Activated T-cell treated with anti-CD3 and anti-CD28 coated beads, Interleukin-2, amount 50 U/mL, for 72 hours (primary cell): Measurements from ENCODE around the gene ACTR5. TPM values are rescaled to one million over a fixed set of nuclear protein-coding genes. Genes with fewer than 3 reads are reported as not detected.
A peak's percentile ranks its signal among the peaks of the same experiment; 100 is the strongest.

Source experiments
- ATAC-seq, 2 donors: fragments of 150-1000 bp; cut with Tn5 transposase; replicated peaks in 1 of 2; 2 replicates each; pipeline ENCODE4 v1.10.0; 2021; ENCODE audit warnings: moderate library complexity in 2 of 2, mild to moderate bottlenecking in 1 of 2
- DNase-seq, 2 donors: peaks; one replicate each; pipeline ENCODE4 v3.0.0; 2021 to 2022; ENCODE audit warnings: mixed read lengths in 1 of 2
- H3K27ac Mint-ChIP-seq: one replicate; pipeline ENCODE4 v1.8.0; 2022; ENCODE audit warnings: mild to moderate bottlenecking, moderate library complexity, mixed read lengths
- H3K27me3 Mint-ChIP-seq: one replicate; pipeline ENCODE4 v1.8.0; 2022; ENCODE audit warnings: low read depth, mixed read lengths
- H3K36me3 Mint-ChIP-seq, 2 donors: one replicate each; pipeline ENCODE4 v1.8.0; 2022; ENCODE audit warnings: mixed read lengths in 2 of 2, mild to moderate bottlenecking in 1 of 2; ENCODE audit not compliant: insufficient read depth in 2 of 2
- H3K4me1 Mint-ChIP-seq: one replicate; pipeline ENCODE4 v1.8.0; 2022; ENCODE audit warnings: low read depth, mixed read lengths
- H3K4me3 Mint-ChIP-seq, 2 donors: one replicate each; pipeline ENCODE4 v1.8.0; 2022; ENCODE audit warnings: mild to moderate bottlenecking in 2 of 2, mixed read lengths in 2 of 2, moderate library complexity in 2 of 2
- H3K9me3 Mint-ChIP-seq, 2 donors: one replicate each; pipeline ENCODE4 v1.8.0; 2022; ENCODE audit warnings: mixed read lengths in 2 of 2
- total RNA-seq, 2 donors: library from RNA; stranded (reverse); gene quantifications; one replicate each; pipeline ENCODE4 v1.2.3, GENCODE V29; 2022

The ACTR5 gene
- total RNA-seq: 1 to 10 TPM; 8.2 to 8.7 TPM

DNA sequence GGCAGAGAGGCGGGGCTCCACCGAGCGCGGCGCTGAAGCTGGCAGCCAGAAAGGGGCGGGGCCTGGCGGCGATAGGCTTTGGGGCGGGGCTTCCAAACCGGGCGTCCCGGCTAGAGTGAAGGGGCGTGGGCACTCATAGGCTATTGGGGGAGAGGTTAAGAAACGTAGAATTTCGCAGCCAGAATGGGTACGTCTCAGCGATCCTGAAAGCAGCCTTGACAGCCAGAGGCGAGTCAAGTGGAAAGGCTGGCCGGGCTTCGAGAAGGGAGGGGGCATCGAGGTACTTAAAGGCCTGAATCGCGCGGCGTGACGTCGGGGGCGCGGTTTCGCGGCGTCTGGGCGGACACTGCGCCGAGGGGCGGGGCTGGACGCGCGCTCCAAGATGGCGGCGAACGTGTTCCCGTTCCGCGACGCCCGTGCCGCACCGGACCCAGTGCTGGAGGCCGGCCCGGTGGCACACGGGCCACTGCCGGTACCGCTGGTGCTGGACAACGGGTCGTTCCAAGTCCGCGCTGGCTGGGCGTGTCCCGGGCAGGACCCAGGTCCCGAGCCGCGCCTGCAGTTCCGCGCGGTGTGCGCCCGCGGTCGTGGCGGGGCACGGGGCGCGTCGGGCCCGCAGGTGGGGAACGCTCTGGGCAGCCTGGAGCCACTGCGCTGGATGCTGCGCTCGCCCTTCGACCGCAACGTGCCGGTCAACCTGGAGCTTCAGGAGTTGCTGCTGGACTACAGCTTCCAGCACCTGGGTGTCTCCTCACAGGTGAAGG lies at the start of gene ACTR5:
TSS of gene ACTR5 (plus strand) at position 364 of the 764 bp plus-strand sequence. CDS start at position 383, 19 bp downstream.
- peak; percentile 97 to 98 for DNase-seq
- Mint-ChIP-seq H3K9me3 (no peaks in the 10 kb centered on the region), H3K27ac (peak within 1 kb of the TSS; percentile 97), H3K4me1 (peaks cover 23% of the 10 kb centered on the region), H3K27me3 (no peaks in the 10 kb centered on the region), H3K4me3 (peak within 1 kb of the TSS; percentile 87 to 91), H3K36me3 (peaks cover 0 to 3% of the 10 kb centered on the region in 2 donors)
- ATAC-seq: peak; percentile 89 to 90

DNA sequence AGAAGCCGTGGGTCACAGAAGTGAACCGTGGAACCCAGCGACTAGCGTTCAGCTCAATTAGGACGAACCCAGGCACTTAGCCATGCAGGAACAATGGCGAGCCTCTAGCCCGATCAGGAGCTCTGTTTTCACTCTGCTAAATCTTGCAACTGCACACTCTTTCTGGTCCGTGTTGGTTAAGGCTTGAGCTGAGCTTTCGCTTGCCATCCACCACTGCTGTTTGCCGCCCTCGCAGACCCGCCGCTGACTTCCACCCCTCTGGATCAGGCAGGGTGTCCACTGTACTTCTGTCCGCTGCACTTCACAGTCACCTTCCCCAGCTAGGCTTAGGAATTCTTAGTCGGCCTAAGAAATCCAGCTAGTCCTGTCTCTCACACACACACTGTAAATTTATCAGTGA lies 49.7 kb upstream of the ACTR5 start:
- Mint-ChIP-seq H3K36me3 (no peaks in the 10 kb centered on the region), H3K4me3 (no peak overlapping the region)
- ATAC-seq: no peak

DNA sequence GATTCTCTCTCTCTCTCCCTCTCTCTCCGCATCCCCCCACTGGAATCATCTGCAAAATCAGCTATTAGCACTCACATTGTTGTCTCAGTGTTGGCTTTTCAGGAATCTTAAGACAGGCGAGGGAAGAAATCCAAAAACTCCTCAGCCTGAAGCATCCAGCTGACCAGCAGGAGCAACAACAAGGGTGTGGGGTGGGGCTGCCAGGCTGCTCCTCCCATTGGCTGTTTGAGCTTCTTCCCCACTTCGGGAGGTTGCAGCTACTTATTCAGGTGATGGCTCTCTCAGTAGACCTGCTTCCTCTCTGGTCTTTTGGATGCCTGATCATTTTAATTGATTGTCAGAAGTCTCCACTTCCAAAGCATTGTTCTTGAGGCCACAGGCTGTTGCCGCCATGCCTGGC lies 48.1 kb upstream of the ACTR5 start:
- Mint-ChIP-seq H3K36me3 (no peaks in the 10 kb centered on the region), H3K27ac (no peak overlapping the region), H3K4me1 (no peaks in the 10 kb centered on the region), H3K4me3 (no peak overlapping the region), H3K9me3 (no peaks in the 10 kb centered on the region), H3K27me3 (peaks cover 17% of the 10 kb centered on the region)
- no peak for ATAC-seq
- DNase-seq: no peak

More for the DNA sequence above, 49.7 kb upstream of the ACTR5 start:
- no peaks in the 10 kb centered on the region for H3K4me1 Mint-ChIP-seq
- H3K27me3 Mint-ChIP-seq: peaks cover 22% of the 10 kb centered on the region
- DNase-seq: no peak
- no peaks in the 10 kb centered on the region for H3K9me3 Mint-ChIP-seq
- no peak overlapping the region for H3K27ac Mint-ChIP-seq

DNA sequence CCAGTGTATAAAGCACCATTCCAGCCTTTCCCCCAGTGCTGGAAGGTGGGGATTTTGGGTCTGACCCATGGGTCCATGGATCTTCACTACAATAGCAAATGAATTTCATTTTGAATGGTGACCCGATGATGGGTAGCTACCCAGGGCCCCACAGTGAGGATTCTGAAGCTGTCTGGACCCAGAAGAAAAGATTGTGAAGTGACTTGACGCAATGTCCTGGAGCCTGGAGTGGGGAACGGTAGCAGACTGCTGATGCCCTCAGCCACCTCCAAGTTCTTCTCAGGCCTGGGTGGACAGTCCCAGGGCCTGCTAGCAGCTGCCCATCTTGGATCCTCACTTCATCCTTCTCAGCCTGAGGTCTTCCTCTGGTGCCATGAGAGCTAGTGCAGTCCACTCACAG lies 47.3 kb upstream of the ACTR5 start:
- Mint-ChIP-seq H3K27me3 (peaks cover 17% of the 10 kb centered on the region), H3K4me1 (no peaks in the 10 kb centered on the region), H3K36me3 (no peaks in the 10 kb centered on the region), H3K27ac (no peak overlapping the region), H3K9me3 (no peaks in the 10 kb centered on the region), H3K4me3 (no peak overlapping the region)
- ATAC-seq: no peak
- no peak for DNase-seq

DNA sequence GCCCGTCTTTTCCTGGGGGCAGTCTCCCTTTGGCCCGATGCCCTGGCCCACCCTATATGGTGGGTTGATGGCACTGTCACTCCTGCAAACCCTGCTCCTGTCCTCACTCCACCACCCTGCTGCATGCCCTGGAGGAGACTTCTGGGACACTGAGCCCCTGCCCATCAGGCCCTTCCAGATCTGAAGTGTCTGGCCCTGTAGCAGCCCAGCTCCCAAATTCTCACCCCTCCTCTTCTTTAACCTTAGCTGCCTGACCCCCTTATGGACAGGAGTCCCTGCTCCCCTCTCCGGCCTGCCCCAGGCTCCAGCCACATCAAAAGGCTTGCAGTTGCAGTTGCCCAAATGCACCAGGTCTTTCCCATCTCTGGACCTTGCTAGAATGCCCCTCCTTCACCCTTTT lies 44.7 kb upstream of the ACTR5 start:
- Mint-ChIP-seq H3K27me3 (peaks cover 23% of the 10 kb centered on the region), H3K36me3 (no peaks in the 10 kb centered on the region), H3K4me1 (no peaks in the 10 kb centered on the region), H3K27ac (no peak overlapping the region), H3K9me3 (no peaks in the 10 kb centered on the region), H3K4me3 (no peak overlapping the region)
- no peak for ATAC-seq
- no peak for DNase-seq

DNA sequence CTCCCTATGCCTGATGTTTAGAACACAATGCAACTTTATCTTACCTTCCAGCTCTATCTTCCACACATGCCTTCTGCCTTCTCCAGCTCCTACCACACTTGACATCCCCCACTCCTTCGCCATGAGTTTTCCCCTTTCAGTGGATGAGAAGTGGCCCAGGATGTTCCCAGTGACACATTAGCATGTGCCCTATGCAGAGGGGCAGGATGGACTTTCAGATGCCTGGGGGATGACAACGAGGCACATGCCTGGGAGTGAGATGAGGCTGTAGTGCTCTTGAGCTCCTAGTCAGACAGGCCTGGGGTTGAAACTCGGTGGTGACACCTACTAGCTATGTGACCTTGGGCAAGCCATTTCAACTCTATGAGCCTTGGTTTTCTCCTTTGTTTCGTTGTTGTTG lies 44.1 kb upstream of the ACTR5 start:
- Mint-ChIP-seq H3K27me3 (peaks cover 23% of the 10 kb centered on the region), H3K4me3 (no peak overlapping the region), H3K4me1 (no peaks in the 10 kb centered on the region)

DNA sequence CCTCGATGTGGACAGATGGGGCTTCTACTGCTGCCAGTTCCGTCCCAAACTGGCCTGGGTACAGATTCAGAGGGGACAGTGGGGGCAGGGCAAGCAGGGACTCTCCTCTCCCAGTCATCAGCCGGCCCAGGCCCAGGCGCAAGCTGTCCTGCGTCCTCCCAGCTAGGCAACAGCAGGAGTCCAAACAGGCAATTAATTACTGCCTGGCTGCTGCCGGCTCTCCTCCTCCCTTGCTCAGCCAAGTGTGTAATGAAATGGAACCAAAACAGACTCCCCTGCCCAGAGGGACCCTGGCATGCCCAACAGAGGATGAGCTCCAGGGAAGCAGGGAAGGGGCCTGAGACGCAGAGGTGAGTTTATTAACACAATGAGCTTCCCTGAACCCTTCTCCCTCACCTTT lies 41.8 kb upstream of the ACTR5 start:
- Mint-ChIP-seq H3K4me1 (no peaks in the 10 kb centered on the region), H3K36me3 (no peaks in the 10 kb centered on the region), H3K27me3 (peaks cover 24% of the 10 kb centered on the region), H3K27ac (no peak overlapping the region), H3K9me3 (no peaks in the 10 kb centered on the region), H3K4me3 (no peak overlapping the region)
- no peak for ATAC-seq
- no peak for DNase-seq

More for the DNA sequence above, 44.1 kb upstream of the ACTR5 start:
- ATAC-seq: no peak
- H3K27ac Mint-ChIP-seq: no peak overlapping the region
- DNase-seq: no peak
- H3K36me3 Mint-ChIP-seq: no peaks in the 10 kb centered on the region
- no peaks in the 10 kb centered on the region for H3K9me3 Mint-ChIP-seq

DNA sequence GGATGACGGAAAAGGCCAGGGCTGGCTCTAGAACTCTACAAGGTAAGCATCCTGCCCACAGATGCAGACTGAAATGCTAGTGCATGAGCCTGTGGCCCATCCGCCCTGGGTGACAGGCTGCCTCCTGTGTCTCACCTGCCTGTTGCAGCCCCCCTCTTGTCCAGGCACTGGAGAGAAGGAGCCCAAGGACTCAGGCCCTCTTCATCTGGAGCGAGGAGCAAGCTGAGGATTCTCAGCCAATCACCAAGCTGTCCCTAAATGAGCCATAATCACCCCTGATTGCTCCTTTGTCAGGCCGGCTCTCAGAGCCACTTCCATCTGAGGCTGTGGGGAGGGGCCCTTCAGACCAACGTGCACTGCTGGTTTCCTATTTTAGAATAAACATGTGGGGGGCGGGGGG lies 34.0 kb upstream of the ACTR5 start:
- ATAC-seq (no peak), DNase-seq (no peak)
- Mint-ChIP-seq H3K27me3 (peaks cover 55% of the 10 kb centered on the region), H3K4me3 (no peak overlapping the region), H3K9me3 (no peaks in the 10 kb centered on the region), H3K36me3 (no peaks in the 10 kb centered on the region), H3K4me1 (no peaks in the 10 kb centered on the region), H3K27ac (no peak overlapping the region)

DNA sequence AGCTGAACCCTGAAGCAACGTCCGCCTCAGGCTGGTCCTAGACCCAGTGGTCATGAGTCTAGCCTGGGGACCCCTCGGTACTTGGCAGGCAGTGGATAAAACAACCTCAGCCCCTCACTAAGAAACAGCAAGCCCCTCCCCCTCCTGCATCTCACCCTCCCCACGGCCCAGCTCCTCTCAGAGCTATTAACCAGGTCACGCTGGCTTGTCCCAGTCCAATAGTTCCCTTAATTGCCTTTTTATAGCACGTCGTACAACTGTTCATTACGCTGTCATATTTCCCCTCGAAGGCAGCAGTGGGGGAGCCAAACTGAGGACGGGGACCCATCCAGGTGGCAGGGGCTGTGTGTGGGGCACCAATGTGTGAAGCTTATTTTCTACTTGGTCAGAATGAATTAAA lies 32.6 kb upstream of the ACTR5 start:
- Mint-ChIP-seq H3K27ac (no peak overlapping the region), H3K27me3 (peaks cover 61% of the 10 kb centered on the region), H3K4me3 (no peak overlapping the region), H3K9me3 (no peaks in the 10 kb centered on the region), H3K36me3 (no peaks in the 10 kb centered on the region), H3K4me1 (no peaks in the 10 kb centered on the region)
- DNase-seq: no peak
- no peak for ATAC-seq

DNA sequence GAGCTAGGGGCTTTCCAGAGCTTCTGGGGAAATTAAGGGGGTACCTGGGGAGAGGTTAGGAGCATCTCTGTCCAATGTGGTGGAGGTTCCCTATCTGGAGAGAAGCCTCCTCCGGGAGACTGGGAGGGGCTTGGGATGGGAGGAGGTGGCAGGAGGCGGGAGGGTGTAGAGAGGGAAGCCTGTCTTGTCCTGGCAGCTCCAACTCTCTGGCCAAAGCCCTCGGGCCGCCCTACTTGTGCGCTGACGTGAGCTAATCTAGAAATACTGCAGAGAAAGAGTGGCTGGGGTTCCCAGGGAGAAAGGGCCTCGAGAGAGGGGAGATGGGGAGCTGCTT lies 25.6 kb upstream of the ACTR5 start:
- Mint-ChIP-seq H3K27ac (no peak overlapping the region), H3K4me1 (peaks cover 38% of the 10 kb centered on the region), H3K27me3 (peaks cover 84% of the 10 kb centered on the region), H3K36me3 (peaks cover 0 to 3% of the 10 kb centered on the region in 2 donors), H3K9me3 (no peaks in the 10 kb centered on the region), H3K4me3 (peak overlapping the region in 1 of 2 donors; percentile 30)
- ATAC-seq (no peak), DNase-seq (no peak)

DNA sequence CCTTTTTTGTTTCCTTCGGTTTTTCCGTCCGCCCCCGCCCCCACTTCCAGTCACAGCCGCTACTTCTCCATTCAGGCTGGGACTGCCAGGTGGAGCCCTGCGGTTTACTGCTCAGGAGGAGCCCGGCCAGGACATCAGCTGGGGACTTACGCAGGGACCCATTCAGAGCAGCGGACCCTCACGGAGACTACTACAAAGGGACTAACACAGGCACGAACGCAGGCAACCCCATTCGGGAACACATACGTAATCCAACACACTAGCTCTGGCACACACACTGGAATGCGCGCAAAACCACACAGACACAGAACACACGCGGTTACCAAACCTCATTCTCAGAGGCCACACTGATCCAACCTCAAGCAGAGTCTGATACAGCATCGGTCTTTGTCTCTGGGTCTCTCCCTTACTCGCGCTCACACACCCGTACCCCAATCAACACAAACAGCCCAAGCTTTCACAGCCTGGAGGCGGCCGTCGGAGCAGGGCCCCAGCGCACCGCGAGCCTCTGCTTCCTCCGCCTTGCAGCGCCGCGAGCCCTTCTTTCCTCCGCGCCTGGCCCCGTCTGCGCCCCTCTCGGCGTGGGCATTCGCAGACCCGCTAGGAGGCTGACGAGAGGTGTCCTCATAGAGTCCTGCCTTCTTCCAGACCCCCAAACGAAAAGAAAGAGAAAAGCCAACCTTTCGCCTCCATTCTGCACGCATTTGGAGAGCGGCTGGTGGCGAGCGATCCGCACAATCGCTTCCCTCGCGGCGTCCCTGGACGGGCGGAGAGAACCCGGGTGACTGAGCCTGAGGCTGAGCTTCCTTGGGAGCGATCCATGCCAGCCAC lies 25.0 kb upstream of the ACTR5 start:
- Mint-ChIP-seq H3K9me3 (no peaks in the 10 kb centered on the region), H3K27me3 (peaks cover 84% of the 10 kb centered on the region), H3K4me3 (peak overlapping the region; percentile 58 to 60), H3K36me3 (peaks cover 0 to 3% of the 10 kb centered on the region in 2 donors), H3K27ac (no peak overlapping the region), H3K4me1 (peaks cover 44% of the 10 kb centered on the region)
- DNase-seq (peak; percentile 8 to 16), ATAC-seq (no peak)

DNA sequence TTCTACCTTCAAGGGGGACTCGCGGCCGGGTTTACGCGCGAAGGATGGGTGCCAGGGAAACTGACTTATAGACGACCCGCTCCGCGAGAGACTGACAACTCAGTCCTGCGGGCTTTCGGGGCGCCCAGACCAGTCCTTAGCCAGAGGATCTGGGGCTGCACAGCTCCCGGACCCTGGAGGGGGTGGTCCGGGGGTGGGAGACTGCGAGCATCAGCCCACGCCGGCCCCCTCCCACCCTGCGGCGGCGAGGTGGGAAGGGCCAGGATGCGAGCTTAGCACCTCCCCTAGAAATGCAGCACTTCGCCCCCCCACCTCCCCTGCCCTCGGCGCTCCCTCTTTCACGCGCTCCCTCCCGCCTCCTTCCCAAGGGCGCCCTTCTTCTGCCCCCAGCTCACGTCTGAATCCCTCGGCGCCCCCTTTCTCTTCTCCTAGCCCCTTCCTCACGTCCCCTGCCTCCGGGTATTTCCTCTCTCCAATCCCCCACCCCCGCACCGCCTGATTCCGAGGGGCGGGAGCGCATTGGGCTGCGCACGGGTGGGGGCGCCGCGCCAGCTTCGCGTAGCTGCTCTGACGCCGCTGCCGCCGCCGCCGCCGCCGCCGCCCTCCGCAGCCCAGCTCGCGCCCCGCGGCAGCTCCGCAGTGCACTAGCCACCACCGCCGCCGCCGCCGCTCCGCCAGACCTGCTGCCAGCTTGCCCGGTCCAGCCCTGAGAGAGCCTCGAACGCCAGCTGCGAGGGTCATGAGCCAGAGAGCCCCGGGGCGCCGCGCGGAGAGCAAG lies 24.2 kb upstream of the ACTR5 start, which contains the start of gene SLC32A1:
TSS of gene SLC32A1 (plus strand) at position 639 of the 778 bp plus-strand sequence. CDS start 239 bp downstream, outside the sequence.
- Mint-ChIP-seq H3K9me3 (no peaks in the 10 kb centered on the region), H3K36me3 (peaks cover under 1 to 3% of the 10 kb centered on the region in 2 donors), H3K27ac (no peak within 1 kb of the TSS), H3K4me3 (peak within 1 kb of the TSS; percentile 58 to 63), H3K27me3 (peaks cover 83% of the 10 kb centered on the region), H3K4me1 (peaks cover 47% of the 10 kb centered on the region)
- ATAC-seq (no peak), DNase-seq (peak; percentile 10 to 14)
